GM18907 (cell line): ENCODE data around the gene HBZ.
"Not testable (repeated sequence)": the region's sequence is repeated elsewhere in the genome, so short reads cannot be mapped to it uniquely, and the experiment has no call there.

ENCODE experiments used
- ATAC-seq: cut with Tn5 transposase; IDR thresholded peaks from one replicate; pipeline ENCODE4 v1.9.1; 2021; ENCODE audit warnings: mild to moderate bottlenecking, moderate library complexity; ENCODE audit not compliant: unreplicated experiment

HBZ gene

DNA sequence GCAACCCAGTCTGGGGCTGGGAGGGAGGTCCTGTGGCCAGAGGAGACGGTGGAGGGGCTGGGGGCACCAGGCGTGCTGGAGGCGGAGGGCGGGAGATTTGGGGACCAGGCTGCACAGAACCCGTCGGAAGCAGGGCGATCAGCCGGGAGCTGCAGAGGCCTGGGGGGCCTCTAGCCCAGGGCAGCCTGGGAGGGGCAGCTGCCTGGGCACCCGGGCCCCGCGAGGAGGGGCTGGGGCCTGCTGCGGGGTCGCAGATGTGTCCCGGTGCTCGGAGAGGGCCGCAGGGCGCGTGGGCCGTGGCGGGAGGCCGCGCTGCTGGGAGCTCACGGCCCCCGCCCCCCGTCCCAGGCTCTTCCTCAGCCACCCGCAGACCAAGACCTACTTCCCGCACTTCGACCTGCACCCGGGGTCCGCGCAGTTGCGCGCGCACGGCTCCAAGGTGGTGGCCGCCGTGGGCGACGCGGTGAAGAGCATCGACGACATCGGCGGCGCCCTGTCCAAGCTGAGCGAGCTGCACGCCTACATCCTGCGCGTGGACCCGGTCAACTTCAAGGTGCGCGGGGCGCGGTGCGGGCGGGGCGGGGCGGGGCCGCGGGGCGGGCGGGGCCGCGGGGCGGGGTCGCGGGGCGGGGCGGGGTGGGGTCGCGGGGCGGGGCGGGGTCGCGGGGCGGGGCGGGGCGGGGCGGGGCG, 11.8 kb downstream of the HBZ start:
- not testable (repeated sequence) for ATAC-seq

DNA sequence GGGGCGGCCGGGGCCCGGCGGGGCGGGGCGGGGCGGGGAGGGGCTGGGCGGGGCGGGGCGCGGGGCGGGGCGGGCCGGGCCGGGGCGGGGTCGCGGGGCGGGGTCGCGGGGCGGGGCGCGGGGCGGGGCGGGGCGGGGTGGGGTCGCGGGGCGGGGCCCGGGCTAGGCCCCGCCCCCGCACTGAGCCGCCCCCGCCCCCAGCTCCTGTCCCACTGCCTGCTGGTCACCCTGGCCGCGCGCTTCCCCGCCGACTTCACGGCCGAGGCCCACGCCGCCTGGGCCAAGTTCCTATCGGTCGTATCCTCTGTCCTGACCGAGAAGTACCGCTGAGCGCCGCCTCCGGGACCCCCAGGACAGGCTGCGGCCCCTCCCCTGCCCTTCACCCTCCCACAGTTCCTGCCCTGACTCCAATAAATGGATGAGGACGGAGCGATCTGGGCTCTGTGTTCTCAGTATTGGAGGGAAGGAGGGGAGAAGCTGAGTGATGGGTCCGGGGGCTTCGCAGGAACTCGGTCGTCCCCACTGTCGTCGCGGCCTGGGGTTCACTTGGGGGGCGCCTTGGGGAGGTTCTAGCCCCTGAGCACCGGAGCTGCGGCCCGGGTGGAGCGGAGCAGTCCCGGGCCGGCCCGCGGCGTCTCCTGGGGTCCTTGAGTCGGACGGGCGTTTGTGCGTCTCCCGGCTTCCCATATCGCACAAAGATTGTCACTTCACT, 12.5 kb downstream of the HBZ start:
- no peak for ATAC-seq

DNA sequence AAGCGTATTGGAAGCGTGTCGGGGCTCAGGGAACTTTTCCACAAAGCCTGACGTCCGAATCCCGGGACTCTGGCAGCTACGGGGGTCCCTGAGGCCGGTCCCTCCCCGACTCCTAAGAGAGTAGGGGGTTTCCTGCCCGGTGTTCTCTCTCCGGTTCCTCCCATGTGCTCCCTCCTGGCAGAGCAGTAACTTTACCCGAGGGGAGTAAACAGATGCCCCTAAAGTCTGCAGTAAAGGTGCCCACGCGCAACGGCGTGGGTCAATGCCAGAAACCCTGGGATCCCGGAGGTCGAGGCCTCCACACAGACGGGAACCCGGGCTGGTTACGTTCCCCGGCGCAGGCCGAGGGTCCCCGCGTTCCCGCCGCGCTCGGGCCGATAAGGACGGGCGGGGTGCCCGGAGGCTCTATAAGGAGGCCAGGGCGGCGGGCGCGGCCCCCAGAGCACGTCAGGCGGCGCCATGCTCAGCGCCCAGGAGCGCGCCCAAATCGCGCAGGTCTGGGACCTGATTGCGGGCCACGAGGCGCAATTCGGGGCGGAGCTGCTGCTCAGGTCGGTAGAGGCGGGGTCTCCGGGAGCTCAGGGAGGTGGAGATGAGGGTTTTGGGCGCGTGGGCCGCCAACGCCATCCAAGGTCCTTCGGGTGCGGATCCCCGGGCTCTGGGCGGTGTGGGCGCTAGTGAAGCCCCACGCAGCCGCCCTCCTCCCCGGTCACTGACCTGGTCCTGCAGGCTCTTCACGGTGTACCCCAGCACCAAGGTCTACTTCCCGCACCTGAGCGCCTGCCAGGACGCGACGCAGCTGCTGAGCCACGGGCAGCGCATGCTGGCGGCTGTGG, 13.3 kb downstream of the HBZ start, which contains the start of gene HBM:
HBM (plus strand) TSS at position 440 of the 836 bp plus-strand sequence; CDS start at position 460, 20 bp downstream.
- ATAC-seq, result no peak

DNA sequence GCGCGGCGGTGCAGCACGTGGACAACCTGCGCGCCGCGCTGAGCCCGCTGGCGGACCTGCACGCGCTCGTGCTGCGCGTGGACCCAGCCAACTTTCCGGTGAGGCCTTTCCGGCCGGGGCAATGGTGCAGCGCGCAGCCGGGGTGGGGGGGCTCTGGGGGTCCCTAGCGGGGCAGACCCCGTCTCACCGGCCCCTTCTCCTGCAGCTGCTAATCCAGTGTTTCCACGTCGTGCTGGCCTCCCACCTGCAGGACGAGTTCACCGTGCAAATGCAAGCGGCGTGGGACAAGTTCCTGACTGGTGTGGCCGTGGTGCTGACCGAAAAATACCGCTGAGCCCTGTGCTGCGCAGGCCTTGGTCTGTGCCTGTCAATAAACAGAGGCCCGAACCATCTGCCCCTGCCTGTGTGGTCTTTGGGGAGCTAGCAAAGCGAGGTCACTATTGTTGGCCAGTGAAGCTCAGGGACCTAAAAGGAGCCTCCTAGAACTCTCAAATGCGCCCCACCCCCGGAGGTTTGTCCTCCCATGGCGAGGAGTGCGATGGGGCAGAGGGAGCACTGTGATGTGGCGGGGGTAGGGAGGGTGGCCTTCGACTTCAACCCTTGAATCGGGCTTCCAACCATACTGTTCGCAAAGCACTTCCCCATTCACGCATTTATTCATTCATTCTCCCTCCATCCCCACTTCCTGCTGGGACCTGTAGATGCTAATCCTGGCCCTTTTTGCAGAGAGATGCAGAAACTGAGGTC, 14.1 kb downstream of the HBZ start:
- ATAC-seq, result no peak

DNA sequence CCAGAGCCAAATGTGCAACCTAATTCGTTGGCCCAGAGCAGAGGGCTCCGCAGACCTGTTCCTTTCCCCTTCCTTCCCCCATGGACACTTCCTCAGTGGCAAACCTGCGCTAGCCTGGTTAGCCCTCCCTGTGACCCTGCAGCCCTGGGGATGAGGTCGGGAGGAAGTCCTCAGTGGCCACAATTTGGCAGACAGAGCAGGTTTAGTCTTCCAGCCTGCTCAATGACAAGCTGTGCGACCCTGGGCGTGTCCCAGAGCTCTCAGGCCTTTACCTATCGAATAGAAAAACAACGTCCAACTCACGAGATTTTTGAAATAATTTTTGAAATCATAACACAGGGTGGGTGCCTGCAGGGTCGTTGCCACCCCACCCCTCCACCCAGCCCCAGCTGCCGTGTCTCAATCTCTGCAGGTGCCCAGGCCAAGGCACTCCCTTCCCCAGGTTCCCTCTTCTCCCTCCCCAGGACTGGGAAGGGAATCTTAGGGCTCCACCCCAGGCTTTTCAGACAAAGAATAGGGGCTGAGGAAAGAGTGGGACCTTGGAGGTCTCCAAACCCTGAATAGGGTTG, 14.8 kb downstream of the HBZ start:
- no peak for ATAC-seq

DNA sequence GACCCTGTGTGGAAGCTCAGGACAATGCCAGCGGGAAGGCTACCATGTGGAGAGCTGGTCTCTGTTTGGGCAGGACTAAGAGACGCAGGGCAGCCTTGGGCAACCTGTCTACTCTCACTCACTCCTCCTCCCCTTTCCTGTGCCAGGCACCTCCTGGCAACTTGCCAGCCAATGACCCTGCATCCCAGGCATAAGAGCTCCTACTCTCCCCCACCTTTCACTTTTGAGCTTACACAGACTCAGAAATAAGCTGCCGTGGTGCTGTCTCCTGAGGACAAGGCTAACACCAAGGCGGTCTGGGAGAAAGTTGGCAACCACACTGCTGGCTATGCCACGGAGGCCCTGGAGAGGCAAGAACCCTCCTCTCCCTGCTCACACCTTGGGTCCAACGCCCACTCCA, 16.0 kb downstream of the HBZ start:
- no peak for ATAC-seq

DNA sequence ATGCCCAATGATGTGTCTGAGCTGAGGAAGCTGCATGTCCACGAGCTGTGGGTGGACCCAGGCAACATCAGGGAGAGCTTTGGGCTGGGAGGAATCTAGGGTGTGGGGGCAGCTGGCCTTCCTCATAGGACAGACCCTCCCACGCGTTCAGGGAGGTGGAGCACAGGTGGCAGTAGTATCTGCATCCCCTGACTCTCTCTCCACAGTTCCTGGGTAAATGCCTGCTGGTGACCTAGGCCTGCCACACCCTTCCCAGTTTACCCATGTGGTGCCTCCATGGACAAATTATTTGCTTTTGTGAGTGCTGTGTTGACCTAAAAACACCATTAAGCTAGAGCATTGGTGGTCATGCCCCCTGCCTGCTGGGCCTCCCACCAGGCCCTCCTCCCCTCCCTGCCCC, 16.6 kb downstream of the HBZ start:
- no peak for ATAC-seq

DNA sequence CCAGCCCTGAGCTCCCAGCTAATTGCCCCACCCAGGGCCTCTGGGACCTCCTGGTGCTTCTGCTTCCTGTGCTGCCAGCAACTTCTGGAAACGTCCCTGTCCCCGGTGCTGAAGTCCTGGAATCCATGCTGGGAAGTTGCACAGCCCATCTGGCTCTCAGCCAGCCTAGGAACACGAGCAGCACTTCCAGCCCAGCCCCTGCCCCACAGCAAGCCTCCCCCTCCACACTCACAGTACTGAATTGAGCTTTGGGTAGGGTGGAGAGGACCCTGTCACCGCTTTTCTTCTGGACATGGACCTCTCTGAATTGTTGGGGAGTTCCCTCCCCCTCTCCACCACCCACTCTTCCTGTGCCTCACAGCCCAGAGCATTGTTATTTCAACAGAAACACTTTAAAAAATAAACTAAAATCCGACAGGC, 17.7 kb downstream of the HBZ start:
- ATAC-seq, result not testable (repeated sequence)

DNA sequence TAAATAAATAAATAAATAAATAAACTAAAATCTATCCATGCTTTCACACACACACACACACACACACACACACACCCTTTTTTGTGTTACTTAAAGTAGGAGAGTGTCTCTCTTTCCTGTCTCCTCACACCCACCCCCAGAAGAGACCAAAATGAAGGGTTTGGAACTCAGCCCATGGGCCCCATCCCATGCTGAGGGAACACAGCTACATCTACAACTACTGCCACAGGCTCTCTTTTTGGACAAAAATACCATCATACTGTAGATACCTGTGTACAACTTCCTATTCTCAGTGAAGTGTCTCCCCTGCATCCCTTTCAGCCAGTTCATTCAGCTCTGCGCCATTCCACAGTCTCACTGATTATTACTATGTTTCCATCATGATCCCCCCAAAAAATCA, 18.3 kb downstream of the HBZ start:
- ATAC-seq, result no peak

DNA sequence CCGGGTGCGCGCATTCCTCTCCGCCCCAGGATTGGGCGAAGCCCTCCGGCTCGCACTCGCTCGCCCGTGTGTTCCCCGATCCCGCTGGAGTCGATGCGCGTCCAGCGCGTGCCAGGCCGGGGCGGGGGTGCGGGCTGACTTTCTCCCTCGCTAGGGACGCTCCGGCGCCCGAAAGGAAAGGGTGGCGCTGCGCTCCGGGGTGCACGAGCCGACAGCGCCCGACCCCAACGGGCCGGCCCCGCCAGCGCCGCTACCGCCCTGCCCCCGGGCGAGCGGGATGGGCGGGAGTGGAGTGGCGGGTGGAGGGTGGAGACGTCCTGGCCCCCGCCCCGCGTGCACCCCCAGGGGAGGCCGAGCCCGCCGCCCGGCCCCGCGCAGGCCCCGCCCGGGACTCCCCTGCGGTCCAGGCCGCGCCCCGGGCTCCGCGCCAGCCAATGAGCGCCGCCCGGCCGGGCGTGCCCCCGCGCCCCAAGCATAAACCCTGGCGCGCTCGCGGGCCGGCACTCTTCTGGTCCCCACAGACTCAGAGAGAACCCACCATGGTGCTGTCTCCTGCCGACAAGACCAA, 20.0 kb downstream of the HBZ start, which contains the start of gene HBA2:
HBA2 (plus strand) TSS at position 503 of the 568 bp plus-strand sequence; CDS start at position 540, 37 bp downstream.
- not testable (repeated sequence) for ATAC-seq

DNA sequence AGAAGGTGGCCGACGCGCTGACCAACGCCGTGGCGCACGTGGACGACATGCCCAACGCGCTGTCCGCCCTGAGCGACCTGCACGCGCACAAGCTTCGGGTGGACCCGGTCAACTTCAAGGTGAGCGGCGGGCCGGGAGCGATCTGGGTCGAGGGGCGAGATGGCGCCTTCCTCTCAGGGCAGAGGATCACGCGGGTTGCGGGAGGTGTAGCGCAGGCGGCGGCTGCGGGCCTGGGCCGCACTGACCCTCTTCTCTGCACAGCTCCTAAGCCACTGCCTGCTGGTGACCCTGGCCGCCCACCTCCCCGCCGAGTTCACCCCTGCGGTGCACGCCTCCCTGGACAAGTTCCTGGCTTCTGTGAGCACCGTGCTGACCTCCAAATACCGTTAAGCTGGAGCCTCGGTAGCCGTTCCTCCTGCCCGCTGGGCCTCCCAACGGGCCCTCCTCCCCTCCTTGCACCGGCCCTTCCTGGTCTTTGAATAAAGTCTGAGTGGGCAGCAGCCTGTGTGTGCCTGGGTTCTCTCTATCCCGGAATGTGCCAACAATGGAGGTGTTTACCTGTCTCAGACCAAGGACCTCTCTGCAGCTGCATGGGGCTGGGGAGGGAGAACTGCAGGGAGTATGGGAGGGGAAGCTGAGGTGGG, 20.9 kb downstream of the HBZ start:
- ATAC-seq, result not testable (repeated sequence)

DNA sequence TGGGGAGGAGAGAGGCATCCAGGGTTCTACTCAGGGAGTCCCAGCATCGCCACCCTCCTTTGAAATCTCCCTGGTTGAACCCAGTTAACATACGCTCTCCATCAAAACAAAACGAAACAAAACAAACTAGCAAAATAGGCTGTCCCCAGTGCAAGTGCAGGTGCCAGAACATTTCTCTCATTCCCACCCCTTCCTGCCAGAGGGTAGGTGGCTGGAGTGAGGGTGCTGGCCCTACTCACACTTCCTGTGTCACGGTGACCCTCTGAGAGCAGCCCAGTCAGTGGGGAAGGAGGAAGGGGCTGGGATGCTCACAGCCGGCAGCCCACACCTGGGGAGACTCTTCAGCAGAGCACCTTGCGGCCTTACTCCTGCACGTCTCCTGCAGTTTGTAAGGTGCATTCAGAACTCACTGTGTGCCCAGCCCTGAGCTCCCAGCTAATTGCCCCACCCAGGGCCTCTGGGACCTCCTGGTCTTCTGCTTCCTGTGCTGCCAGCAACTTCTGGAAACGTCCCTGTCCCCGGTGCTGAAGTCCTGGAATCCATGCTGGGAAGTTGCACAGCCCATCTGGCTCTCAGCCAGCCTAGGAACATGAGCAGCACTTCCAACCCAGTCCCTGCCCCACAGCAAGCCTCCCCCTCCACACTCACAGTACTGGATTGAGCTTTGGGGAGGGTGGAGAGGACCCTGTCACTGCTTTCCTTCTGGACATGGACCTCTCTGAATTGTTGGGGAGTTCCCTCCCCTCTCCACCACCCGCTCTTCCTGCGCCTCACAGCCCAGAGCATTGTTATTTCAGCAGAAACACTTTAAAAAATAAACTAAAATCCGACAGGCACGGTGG, 21.7 kb downstream of the HBZ start:
- not testable (repeated sequence) for ATAC-seq

DNA sequence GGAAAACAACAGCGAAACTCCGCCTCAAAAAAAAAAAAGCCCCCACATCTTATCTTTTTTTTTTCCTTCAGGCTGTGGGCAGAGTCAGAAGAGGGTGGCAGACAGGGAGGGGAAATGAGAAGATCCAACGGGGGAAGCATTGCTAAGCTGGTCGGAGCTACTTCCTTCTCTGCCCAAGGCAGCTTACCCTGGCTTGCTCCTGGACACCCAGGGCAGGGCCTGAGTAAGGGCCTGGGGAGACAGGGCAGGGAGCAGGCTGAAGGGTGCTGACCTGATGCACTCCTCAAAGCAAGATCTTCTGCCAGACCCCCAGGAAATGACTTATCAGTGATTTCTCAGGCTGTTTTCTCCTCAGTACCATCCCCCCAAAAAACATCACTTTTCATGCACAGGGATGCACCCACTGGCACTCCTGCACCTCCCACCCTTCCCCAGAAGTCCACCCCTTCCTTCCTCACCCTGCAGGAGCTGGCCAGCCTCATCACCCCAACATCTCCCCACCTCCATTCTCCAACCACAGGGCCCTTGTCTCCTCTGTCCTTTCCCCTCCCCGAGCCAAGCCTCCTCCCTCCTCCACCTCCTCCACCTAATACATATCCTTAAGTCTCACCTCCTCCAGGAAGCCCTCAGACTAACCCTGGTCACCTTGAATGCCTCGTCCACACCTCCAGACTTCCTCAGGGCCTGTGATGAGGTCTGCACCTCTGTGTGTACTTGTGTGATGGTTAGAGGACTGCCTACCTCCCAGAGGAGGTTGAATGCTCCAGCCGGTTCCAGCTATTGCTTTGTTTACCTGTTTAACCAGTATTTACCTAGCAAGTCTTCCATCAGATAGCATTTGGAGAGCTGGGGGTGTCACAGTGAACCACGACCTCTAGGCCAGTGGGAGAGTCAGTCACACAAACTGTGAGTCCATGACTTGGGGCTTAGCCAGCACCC, 22.8 kb downstream of the HBZ start:
- no peak for ATAC-seq

DNA sequence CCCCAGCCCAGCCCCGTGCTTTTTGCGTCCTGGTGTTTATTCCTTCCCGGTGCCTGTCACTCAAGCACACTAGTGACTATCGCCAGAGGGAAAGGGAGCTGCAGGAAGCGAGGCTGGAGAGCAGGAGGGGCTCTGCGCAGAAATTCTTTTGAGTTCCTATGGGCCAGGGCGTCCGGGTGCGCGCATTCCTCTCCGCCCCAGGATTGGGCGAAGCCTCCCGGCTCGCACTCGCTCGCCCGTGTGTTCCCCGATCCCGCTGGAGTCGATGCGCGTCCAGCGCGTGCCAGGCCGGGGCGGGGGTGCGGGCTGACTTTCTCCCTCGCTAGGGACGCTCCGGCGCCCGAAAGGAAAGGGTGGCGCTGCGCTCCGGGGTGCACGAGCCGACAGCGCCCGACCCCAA, 23.6 kb downstream of the HBZ start:
- not testable (repeated sequence) for ATAC-seq

DNA sequence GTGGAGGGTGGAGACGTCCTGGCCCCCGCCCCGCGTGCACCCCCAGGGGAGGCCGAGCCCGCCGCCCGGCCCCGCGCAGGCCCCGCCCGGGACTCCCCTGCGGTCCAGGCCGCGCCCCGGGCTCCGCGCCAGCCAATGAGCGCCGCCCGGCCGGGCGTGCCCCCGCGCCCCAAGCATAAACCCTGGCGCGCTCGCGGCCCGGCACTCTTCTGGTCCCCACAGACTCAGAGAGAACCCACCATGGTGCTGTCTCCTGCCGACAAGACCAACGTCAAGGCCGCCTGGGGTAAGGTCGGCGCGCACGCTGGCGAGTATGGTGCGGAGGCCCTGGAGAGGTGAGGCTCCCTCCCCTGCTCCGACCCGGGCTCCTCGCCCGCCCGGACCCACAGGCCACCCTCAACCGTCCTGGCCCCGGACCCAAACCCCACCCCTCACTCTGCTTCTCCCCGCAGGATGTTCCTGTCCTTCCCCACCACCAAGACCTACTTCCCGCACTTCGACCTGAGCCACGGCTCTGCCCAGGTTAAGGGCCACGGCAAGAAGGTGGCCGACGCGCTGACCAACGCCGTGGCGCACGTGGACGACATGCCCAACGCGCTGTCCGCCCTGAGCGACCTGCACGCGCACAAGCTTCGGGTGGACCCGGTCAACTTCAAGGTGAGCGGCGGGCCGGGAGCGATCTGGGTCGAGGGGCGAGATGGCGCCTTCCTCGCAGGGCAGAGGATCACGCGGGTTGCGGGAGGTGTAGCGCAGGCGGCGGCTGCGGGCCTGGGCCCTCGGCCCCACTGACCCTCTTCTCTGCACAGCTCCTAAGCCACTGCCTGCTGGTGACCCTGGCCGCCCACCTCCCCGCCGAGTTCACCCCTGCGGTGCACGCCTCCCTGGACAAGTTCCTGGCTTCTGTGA, 24.3 kb downstream of the HBZ start, which contains the start of gene HBA1:
HBA1 (plus strand) TSS at position 204 of the 906 bp plus-strand sequence; CDS start at position 241, 37 bp downstream.
- not testable (repeated sequence) for ATAC-seq

DNA sequence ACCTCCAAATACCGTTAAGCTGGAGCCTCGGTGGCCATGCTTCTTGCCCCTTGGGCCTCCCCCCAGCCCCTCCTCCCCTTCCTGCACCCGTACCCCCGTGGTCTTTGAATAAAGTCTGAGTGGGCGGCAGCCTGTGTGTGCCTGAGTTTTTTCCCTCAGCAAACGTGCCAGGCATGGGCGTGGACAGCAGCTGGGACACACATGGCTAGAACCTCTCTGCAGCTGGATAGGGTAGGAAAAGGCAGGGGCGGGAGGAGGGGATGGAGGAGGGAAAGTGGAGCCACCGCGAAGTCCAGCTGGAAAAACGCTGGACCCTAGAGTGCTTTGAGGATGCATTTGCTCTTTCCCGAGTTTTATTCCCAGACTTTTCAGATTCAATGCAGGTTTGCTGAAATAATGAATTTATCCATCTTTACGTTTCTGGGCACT, 25.0 kb downstream of the HBZ start:
- no peak for ATAC-seq
